Fibroblast of pulmonary artery (primary cell): ENCODE results near the gene MYT1.

Source experiments
- DNase-seq: peaks from one replicate; pipeline ENCODE4 v3.0.0-alpha.2; 2010; ENCODE audit warnings: low read depth
- H3K4me3 ChIP-seq: replicated peaks from 2 replicates; pipeline ENCODE4 v1.5.1; 2011; ENCODE audit warnings: low read depth, mild to moderate bottlenecking, control low read depth, low read length, moderate library complexity
- TF ChIP-seq, protein P1 (sequence below): IDR thresholded peaks from 2 replicates; pipeline ENCODE4 v1.5.1; 2011; ENCODE audit warnings: mild to moderate bottlenecking, control low read depth, low read length, inconsistent platforms; ENCODE audit errors: missing control alignments

The MYT1 gene

DNA sequence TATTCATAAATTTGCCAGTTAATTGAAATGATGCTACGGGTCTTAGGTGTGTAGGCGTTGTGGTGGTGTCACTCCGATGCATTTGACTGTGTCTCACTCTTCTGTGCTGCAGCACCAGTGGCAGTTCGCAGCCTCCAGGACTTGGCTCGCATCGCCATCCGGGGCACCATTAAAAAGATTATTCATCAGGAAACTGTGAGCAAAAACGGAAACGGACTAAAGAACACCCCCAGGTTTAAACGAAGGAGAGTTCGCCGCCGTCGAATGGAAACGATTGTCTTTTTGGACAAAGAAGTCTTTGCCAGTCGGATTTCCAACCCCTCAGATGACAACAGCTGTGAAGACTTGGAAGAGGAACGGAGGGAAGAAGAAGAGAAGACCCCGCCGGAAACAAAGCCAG, 108.9 kb downstream of the MYT1 start:
- DNase-seq: no peak
- TF ChIP-seq, protein P1, sequence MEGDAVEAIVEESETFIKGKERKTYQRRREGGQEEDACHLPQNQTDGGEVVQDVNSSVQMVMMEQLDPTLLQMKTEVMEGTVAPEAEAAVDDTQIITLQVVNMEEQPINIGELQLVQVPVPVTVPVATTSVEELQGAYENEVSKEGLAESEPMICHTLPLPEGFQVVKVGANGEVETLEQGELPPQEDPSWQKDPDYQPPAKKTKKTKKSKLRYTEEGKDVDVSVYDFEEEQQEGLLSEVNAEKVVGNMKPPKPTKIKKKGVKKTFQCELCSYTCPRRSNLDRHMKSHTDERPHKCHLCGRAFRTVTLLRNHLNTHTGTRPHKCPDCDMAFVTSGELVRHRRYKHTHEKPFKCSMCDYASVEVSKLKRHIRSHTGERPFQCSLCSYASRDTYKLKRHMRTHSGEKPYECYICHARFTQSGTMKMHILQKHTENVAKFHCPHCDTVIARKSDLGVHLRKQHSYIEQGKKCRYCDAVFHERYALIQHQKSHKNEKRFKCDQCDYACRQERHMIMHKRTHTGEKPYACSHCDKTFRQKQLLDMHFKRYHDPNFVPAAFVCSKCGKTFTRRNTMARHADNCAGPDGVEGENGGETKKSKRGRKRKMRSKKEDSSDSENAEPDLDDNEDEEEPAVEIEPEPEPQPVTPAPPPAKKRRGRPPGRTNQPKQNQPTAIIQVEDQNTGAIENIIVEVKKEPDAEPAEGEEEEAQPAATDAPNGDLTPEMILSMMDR: no peak
- H3K4me3 ChIP-seq: no peak overlapping the region

DNA sequence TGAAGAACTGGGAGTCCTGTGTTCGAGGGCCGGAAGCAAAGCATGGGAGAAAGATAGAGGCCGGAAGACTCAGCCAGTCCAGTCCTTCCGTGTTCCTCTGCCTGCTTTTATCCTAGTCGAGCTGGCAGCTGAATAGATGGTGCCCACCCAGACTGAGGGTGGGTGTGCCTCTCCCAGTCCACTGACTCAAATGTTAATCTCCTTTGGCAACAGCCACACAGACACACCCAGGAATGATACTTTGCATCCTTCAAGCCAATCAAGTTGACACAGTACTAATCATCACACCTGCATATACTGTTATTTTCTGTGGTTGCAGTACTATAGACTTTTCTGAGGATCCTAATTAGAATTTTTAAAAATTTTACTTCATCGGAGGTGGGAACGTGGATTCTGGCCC, 112.6 kb downstream of the MYT1 start:
- no peak for DNase-seq
- TF ChIP-seq, protein P1: no peak
- no peak overlapping the region for H3K4me3 ChIP-seq

DNA sequence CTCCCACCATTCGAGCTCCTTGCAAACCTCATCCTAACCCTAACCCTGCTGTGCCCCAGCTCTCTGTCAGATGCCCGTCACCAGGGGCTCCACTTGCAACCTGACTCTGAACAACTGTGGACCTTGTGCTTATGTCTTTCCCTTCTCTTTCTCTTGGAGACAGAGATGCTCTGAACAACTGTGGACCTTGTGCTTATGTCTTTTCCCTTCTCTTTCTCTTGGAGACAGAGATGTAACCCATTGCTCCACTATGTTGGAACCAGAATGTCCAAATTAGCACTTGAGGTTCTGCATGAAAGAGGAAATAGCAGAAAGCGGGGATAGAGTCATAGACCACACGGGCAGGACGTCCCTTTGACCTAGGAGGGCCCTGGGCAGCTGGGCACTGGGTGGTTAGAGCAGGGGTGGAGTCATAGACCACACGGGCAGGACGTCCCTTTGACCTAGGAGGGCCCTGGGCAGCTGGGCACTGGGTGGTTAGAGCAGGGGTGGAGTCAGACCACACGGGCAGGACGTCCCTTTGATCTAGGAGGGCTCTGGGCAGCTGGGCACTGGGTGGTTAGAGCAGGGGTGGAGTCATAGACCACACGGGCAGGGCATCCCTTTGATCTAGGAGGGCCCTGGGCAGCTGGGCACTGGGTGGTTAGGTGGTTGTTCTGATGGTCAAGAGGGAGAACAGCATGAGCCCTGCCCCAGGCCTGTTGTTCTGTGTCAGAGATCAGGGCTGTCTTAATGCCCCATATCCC, 113.5 kb downstream of the MYT1 start:
- TF ChIP-seq, protein P1: no peak
- DNase-seq: no peak
- H3K4me3 ChIP-seq: no peak overlapping the region

DNA sequence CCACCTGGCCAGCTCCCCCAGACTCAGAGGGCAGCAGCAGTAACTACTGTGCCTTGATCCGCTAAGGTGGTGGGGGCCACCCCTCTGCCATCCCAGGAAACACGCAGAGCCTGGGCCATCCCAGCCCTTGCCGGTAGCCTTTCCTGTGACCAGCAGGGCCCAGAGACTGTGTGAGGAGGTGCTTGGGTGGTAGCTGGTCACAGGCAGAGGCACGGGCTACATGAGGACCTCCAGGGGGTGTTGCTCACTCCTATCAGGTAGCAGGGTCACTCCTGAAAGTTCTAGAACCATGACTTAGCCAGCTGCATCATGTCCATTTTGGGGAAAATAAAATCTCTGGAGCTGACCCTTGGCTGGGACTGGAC, 114.0 kb downstream of the MYT1 start:
- TF ChIP-seq, protein P1: no peak
- H3K4me3 ChIP-seq: no peak overlapping the region

DNA sequence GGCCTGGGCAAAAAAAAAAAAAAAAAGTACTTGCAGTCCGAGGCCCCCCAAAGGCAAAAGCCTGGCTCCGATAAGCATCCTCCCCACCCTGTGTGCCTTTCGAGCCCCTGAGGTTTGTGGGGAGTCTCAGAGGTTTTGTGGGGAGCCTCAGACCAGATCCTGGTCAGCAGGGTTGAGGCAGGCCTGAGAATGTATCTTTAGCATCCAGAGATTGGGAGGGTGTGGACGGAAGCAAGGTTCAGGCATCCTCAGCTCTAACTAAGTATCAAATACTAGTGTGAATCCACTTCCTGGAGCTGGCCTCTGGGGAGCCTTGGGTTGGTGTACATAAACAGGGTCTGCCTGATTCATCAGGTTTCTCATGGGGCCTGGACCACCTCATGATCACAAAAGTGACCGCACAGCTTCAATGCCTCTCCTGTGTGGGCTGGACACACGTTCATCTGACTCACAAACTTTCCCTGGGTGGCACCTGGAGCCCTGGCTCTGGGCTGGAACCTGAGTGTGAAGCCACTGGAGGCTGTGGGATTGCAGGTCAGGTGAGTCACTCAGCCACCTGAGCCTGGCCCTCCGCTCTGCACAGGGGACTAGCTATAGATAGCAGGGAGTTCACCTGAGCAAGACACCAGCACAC, 115.7 kb downstream of the MYT1 start:
- H3K4me3 ChIP-seq: no peak overlapping the region
- DNase-seq: no peak
- TF ChIP-seq, protein P1: no peak

More for the DNA sequence above, 114.0 kb downstream of the MYT1 start:
- no peak for DNase-seq

DNA sequence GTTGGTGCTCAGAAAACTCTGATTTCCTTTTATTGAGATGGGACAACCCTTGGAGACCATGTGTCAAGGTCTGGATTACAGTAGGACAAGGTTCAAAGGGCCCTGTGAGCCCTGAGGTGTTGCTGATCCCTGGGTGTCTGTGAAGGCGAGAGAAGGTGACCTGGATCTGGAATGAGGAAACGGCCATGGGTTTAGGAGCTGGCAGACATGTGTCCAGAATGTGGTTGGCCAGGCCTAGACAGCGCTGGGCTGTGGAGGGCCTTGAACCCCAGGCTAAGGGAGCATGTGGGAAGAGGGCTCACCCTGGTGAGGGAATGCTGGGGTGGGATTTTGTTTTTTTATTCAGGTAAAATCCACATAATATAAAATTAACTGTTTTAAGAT, 116.2 kb downstream of the MYT1 start:
- DNase-seq: no peak
- TF ChIP-seq, protein P1: no peak
- no peak overlapping the region for H3K4me3 ChIP-seq

DNA sequence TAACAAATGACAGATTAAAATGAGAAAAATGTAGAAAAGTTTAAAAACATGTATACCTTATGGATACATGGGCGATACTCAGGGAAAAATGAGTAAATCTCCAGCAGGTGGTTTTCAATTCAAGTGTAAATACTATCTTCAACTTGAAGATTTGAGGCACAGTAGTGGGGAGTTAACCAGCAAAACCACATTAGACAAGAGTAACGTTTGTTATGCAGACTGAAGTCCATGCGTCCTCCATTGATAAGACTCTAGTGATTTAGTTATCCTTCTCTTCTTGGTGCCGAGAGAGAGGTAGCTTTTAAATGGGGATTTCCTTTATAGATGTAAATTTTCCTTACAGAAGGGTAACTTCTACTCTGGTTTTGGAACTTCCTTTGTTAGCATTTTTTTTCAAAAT, 119.4 kb downstream of the MYT1 start:
- TF ChIP-seq, protein P1: no peak
- H3K4me3 ChIP-seq: no peak overlapping the region
- no peak for DNase-seq
